Activated CD4-positive, alpha-beta memory T cell treated with anti-CD3 and anti-CD28 coated beads, Interleukin-2, amount 10 ng/mL, durations not matched to agents 7 days and 5 days (primary cell): ENCODE measurements around the gene EIF4G1. TPM values are rescaled to one million over a fixed set of nuclear protein-coding genes. Genes with fewer than 3 reads are reported as not detected.
A peak's percentile ranks its signal among the peaks of the same experiment; 100 is the strongest.

Experiments used
- CTCF ChIA-PET: fragments of 350-600 bp; sonication (Branson Sonifier 250); formaldehyde crosslinking; loops from one replicate; lab custom pipeline; 2021; ENCODE audit warnings: antibody characterized with exemption, inconsistent platforms; lab: Charles Lee
- POLR2A ChIA-PET: fragments of 350-600 bp; sonication (Branson Sonifier 250); formaldehyde crosslinking; loops from one replicate; lab custom pipeline; 2021; ENCODE audit warnings: antibody characterized with exemption; lab: Charles Lee
- DNase-seq: peaks from one replicate; pipeline ENCODE4 v3.0.0-alpha.2; 2020
- H3K27ac Mint-ChIP-seq: one replicate; pipeline ENCODE4 v1.8.0; 2021; ENCODE audit warnings: mild to moderate bottlenecking, mixed read lengths
- H3K27me3 Mint-ChIP-seq: one replicate; pipeline ENCODE4 v1.8.0; 2021; ENCODE audit warnings: mixed read lengths
- H3K36me3 Mint-ChIP-seq: one replicate; pipeline ENCODE4 v1.8.0; 2021; ENCODE audit warnings: low read depth, mixed read lengths
- H3K4me1 Mint-ChIP-seq: one replicate; pipeline ENCODE4 v1.8.0; 2021; ENCODE audit warnings: mixed read lengths
- H3K4me3 Mint-ChIP-seq: one replicate; pipeline ENCODE4 v1.8.0; 2021; ENCODE audit warnings: mild to moderate bottlenecking, mixed read lengths
- H3K9me3 Mint-ChIP-seq: one replicate; pipeline ENCODE4 v1.8.0; 2021; ENCODE audit warnings: mixed read lengths
- total RNA-seq, 2 experiments: library from RNA; stranded (reverse); gene quantifications; one replicate each; pipeline ENCODE4 v1.2.3, GENCODE V29; 2021

EIF4G1 gene
- total RNA-seq, 2 experiments from 2014 or later: 259 to 266 TPM

- Mint-ChIP-seq H3K36me3 (peaks cover 48% of the 10 kb centered on the region), H3K27ac (no peak overlapping the region), H3K27me3 (no peaks in the 10 kb centered on the region), H3K4me1 (peaks cover 25% of the 10 kb centered on the region), H3K9me3 (no peaks in the 10 kb centered on the region), H3K4me3 (no peak overlapping the region)
- CTCF ChIA-PET: interaction anchor here (2.5 to 3.5 kb wide), 2 partner anchors 14 to 173 kb away, joined by 8 to 13 read pairs; no protein-coding TSS in a partner anchor
- POLR2A ChIA-PET: no interaction called here
- no peak for DNase-seq
Measured at GRCh38 chr3:184368586-184369183, 54.3 kb downstream of the EIF4G1 start.

- ChIA-PET POLR2A (interaction anchor here (0.6 to 2.6 kb wide), 3 partner anchors 10 to 143 kb away, joined by 3 to 9 read pairs (median 3); partner anchors contain the start of genes CLCN2 and POLR2H), CTCF (interaction anchor here (0.7 to 3.7 kb wide), 36 partner anchors 8 to 476 kb away, joined by 3 to 123 read pairs (median 4); partner anchors contain the start of genes CLCN2, FAM131A and POLR2H)
- peaks cover 18% of the 10 kb centered on the region for H3K27me3 Mint-ChIP-seq
- H3K9me3 Mint-ChIP-seq: no peaks in the 10 kb centered on the region
- peaks cover 6% of the 10 kb centered on the region for H3K4me1 Mint-ChIP-seq
- no peak overlapping the region for H3K4me3 Mint-ChIP-seq
- DNase-seq: peak; percentile 73
- no peak overlapping the region for H3K27ac Mint-ChIP-seq
- H3K36me3 Mint-ChIP-seq: peaks cover 32% of the 10 kb centered on the region
Measured at GRCh38 chr3:184371570-184372018, 57.2 kb downstream of the EIF4G1 start.

GRCh38 chr3:184372296-184372821, 58.0 kb downstream of the EIF4G1 start:
- ChIA-PET POLR2A (interaction anchor here (2.6 kb wide), 1 partner anchor 11 kb away, joined by 9 read pairs; the partner anchor contains the start of genes CLCN2 and POLR2H), CTCF (interaction anchor here (0.7 to 3.7 kb wide), 22 partner anchors 9 to 192 kb away, joined by 3 to 123 read pairs (median 7); partner anchors contain the start of genes CLCN2 and POLR2H)
- Mint-ChIP-seq H3K9me3 (no peaks in the 10 kb centered on the region), H3K4me1 (peaks cover 4% of the 10 kb centered on the region), H3K36me3 (peaks cover 25% of the 10 kb centered on the region), H3K27ac (no peak overlapping the region), H3K27me3 (peaks cover 23% of the 10 kb centered on the region), H3K4me3 (no peak overlapping the region)
- no peak for DNase-seq

- no peaks in the 10 kb centered on the region for H3K9me3 Mint-ChIP-seq
- H3K4me1 Mint-ChIP-seq: peaks cover 4% of the 10 kb centered on the region
- H3K27ac Mint-ChIP-seq: no peak overlapping the region
- peaks cover 22% of the 10 kb centered on the region for H3K36me3 Mint-ChIP-seq
- ChIA-PET CTCF (interaction anchor here (2.6 to 3.7 kb wide), 5 partner anchors 8 to 169 kb away, joined by 17 to 123 read pairs (median 18); no protein-coding TSS in a partner anchor), POLR2A (interaction anchor here (2.6 kb wide), 1 partner anchor 11 kb away, joined by 9 read pairs; the partner anchor contains the start of genes CLCN2 and POLR2H)
- no peak overlapping the region for H3K4me3 Mint-ChIP-seq
- peaks cover 28% of the 10 kb centered on the region for H3K27me3 Mint-ChIP-seq
- DNase-seq: no peak
Measured at GRCh38 chr3:184372911-184373310, 58.5 kb downstream of the EIF4G1 start.

- Mint-ChIP-seq H3K4me1 (peaks cover 4% of the 10 kb centered on the region), H3K27me3 (peaks cover 33% of the 10 kb centered on the region), H3K9me3 (no peaks in the 10 kb centered on the region), H3K27ac (no peak overlapping the region), H3K36me3 (peaks cover 18% of the 10 kb centered on the region), H3K4me3 (no peak overlapping the region)
- ChIA-PET CTCF (interaction anchor here (2.6 to 3.7 kb wide), 5 partner anchors 8 to 169 kb away, joined by 17 to 123 read pairs (median 18); no protein-coding TSS in a partner anchor), POLR2A (no interaction called here)
- no peak for DNase-seq
Measured at GRCh38 chr3:184373422-184373821, 59.0 kb downstream of the EIF4G1 start.

GRCh38 chr3:184375747-184376461, 61.5 kb downstream of the EIF4G1 start:
- peaks cover 8% of the 10 kb centered on the region for H3K4me1 Mint-ChIP-seq
- H3K36me3 Mint-ChIP-seq: peaks cover 2% of the 10 kb centered on the region
- DNase-seq: no peak
- H3K27me3 Mint-ChIP-seq: peaks cover 47% of the 10 kb centered on the region
- POLR2A ChIA-PET: no interaction called here
- no peak overlapping the region for H3K27ac Mint-ChIP-seq
- no peak overlapping the region for H3K4me3 Mint-ChIP-seq
- CTCF ChIA-PET: interaction anchor here (0.9 to 1.2 kb wide), 3 partner anchors 138 to 168 kb away, joined by 3 to 9 read pairs (median 4); no protein-coding TSS in a partner anchor
- no peaks in the 10 kb centered on the region for H3K9me3 Mint-ChIP-seq

- Mint-ChIP-seq H3K27me3 (peaks cover 62% of the 10 kb centered on the region), H3K4me1 (peaks cover 5% of the 10 kb centered on the region), H3K27ac (no peak overlapping the region), H3K36me3 (no peaks in the 10 kb centered on the region), H3K4me3 (no peak overlapping the region), H3K9me3 (no peaks in the 10 kb centered on the region)
- no peak for DNase-seq
- ChIA-PET POLR2A (no interaction called here), CTCF (no interaction called here)
Measured at GRCh38 chr3:184377374-184377773, 63.0 kb downstream of the EIF4G1 start.

- ChIA-PET CTCF (no interaction called here), POLR2A (no interaction called here)
- DNase-seq: no peak
- Mint-ChIP-seq H3K9me3 (no peaks in the 10 kb centered on the region), H3K4me1 (peaks cover 5% of the 10 kb centered on the region), H3K4me3 (peak within 1 kb of the TSS; percentile 11), H3K36me3 (no peaks in the 10 kb centered on the region), H3K27ac (no peak within 1 kb of the TSS), H3K27me3 (peaks cover 68% of the 10 kb centered on the region)
Measured at GRCh38 chr3:184377882-184378445, 63.6 kb downstream of the EIF4G1 start, which contains the start of gene THPO. Gene THPO, minus strand, starts transcription at chr3:184378207. Its CDS starts 1,948 bp downstream, at chr3:184376259.

- Mint-ChIP-seq H3K27ac (no peak overlapping the region), H3K4me1 (peaks cover 5% of the 10 kb centered on the region), H3K36me3 (no peaks in the 10 kb centered on the region), H3K4me3 (peak overlapping the region; percentile 37), H3K9me3 (no peaks in the 10 kb centered on the region), H3K27me3 (peaks cover 68% of the 10 kb centered on the region)
- DNase-seq: no peak
- ChIA-PET CTCF (no interaction called here), POLR2A (no interaction called here)
Measured at GRCh38 chr3:184378651-184379357, 64.4 kb downstream of the EIF4G1 start.

GRCh38 chr3:184379358-184380184, 65.2 kb downstream of the EIF4G1 start, which contains the start of gene CHRD:
Gene CHRD, plus strand, starts transcription at chr3:184380054. Its CDS starts 265 bp downstream, at chr3:184380319.
- DNase-seq: no peak
- Mint-ChIP-seq H3K9me3 (no peaks in the 10 kb centered on the region), H3K27ac (no peak within 1 kb of the TSS), H3K4me1 (peaks cover 5% of the 10 kb centered on the region), H3K4me3 (peak within 1 kb of the TSS; percentile 37), H3K36me3 (no peaks in the 10 kb centered on the region), H3K27me3 (peaks cover 64% of the 10 kb centered on the region)
- ChIA-PET POLR2A (no interaction called here), CTCF (no interaction called here)

GRCh38 chr3:184380185-184380626, 65.8 kb downstream of the EIF4G1 start:
- peaks cover 61% of the 10 kb centered on the region for H3K27me3 Mint-ChIP-seq
- no peaks in the 10 kb centered on the region for H3K36me3 Mint-ChIP-seq
- no peak overlapping the region for H3K27ac Mint-ChIP-seq
- H3K4me3 Mint-ChIP-seq: no peak overlapping the region
- no peaks in the 10 kb centered on the region for H3K9me3 Mint-ChIP-seq
- DNase-seq: no peak
- POLR2A ChIA-PET: no interaction called here
- CTCF ChIA-PET: interaction anchor here (2.4 kb wide), 1 partner anchor 8 kb away, joined by 17 read pairs; no protein-coding TSS in a partner anchor
- peaks cover 5% of the 10 kb centered on the region for H3K4me1 Mint-ChIP-seq
